Measurements from ENCODE around the gene ARL3.

ARL3 gene

GRCh38 chr10:102652170-102652916 lies 61.9 kb downstream of the ARL3 start:
- no peak overlapping the region for H3K27ac ChIP-seq
- no peak for TF ChIP-seq CTCF (conservative IDR thresholded peaks at IDR 0.05)
- no peak for TF ChIP-seq ZFX (IDR thresholded peaks at IDR 0.05)

GRCh38 chr10:102651455-102652169 lies 62.6 kb downstream of the ARL3 start:
- no peak overlapping the region for H3K27ac ChIP-seq
- TF ChIP-seq ZFX (IDR thresholded peaks at IDR 0.05) (no peak), CTCF (conservative IDR thresholded peaks at IDR 0.05) (no peak)

- TF ChIP-seq CTCF (conservative IDR thresholded peaks at IDR 0.05) (no peak), ZFX (IDR thresholded peaks at IDR 0.05) (no peak)
- no peak overlapping the region for H3K27ac ChIP-seq
Measured at GRCh38 chr10:102650655-102651454, 63.3 kb downstream of the ARL3 start.

- no peak for TF ChIP-seq ZFX (IDR thresholded peaks at IDR 0.05)
- TF ChIP-seq CTCF (conservative IDR thresholded peaks at IDR 0.05) = no peak
Measured at GRCh38 chr10:102649797-102650654, 64.2 kb downstream of the ARL3 start.

DNA sequence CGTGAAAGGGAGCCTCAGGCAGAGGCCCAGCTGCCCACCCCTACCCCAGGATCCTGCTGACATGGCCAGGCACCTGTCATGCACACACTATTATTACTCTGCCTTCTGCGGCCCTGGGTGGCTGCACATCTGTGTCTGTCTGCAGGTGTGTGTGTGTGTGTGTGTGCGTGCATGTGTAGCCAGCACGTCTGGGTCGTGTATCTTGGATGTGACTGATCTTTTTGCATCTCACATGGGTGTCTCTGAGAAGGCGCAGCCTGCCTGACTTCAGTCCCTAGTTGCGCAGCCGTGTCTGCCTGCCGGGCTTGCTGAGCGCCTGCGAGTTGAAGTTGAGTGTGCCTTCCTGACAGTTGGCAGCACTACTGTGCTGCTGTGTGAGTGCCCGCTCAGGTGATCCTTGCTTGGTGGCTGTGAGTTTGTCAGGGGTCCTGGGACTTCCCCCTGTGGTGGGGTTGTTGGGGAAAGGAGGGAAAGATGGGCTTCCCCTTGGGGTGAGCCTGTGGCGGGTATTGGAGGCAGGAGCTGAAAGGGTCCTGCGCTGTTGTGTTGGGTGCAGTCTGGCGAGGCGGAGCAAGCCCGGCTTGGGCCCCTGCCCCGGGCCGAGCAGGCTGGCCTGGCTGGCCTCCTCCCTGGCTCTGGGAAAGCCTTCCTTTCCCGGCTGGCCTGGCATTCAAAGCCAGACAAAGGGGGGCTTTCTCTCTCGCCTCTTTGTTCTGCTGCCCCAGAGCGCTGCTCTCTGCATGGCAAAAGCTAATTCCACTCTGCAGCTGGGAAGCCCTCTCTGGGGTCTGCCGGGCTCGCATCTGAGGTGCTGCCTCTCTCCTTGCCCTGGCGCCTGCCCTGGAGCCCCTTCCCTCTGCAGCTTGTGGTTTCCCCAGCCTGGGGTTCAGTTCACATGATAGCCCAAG lies 65.1 kb downstream of the ARL3 start:
- no peak overlapping the region for H3K27ac ChIP-seq

More at GRCh38 chr10:102649797-102650654, 64.2 kb downstream of the ARL3 start:
- H3K27ac ChIP-seq = no peak overlapping the region

More for the DNA sequence above, 65.1 kb downstream of the ARL3 start:
- TF ChIP-seq CTCF (conservative IDR thresholded peaks at IDR 0.05) (no peak), ZFX (IDR thresholded peaks at IDR 0.05) (no peak)

Data from C4-2B (cell line).